Keratinocyte (primary cell): ENCODE data around the gene ROR2.

Source experiments
- EZH2 ChIP-seq: IDR thresholded peaks from one replicate; pipeline ENCODE4 v1.6.1; 2012; ENCODE audit warnings: inconsistent platforms, mild to moderate bottlenecking, low read length, moderate library complexity
- TF ChIP-seq, protein P1 (sequence below), 3 experiments: IDR thresholded peaks in 1 of 3; conservative IDR thresholded peaks in 1 of 3; optimal IDR thresholded peaks in 1 of 3; 2 replicates in 2 of 3; 3 replicates in 1 of 3; pipeline versions ENCODE3 to v1.5.1; 2011; ENCODE audit warnings: low read length in 3 of 3, mild to moderate bottlenecking in 3 of 3, moderate library complexity in 2 of 3, control low read depth in 1 of 3, inconsistent platforms in 1 of 3; ENCODE audit not compliant: insufficient read depth in 2 of 3; ENCODE audit errors: extremely low read depth in 1 of 3

DNA sequence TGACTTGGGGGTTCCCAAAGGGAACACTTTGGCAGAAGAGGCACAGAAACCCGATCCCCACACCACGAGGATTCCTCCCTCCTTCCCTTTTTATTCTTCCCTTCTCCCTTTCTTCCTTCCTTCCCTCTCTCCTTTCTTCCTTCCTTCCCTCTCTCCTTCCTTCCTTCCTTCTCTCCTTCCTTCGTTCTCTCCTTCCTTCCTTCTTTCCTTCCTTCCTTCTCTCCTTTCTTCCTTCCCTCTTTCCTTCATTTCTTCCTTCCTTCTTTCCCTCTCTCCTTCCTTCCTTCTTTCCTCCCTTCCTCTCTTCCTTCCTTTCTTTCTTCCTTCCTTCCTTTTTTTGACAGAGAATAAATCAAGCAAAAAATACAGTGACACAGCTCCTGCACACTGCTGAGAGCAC is 358.4 kb downstream of the ROR2 start:
- TF ChIP-seq, protein P1, sequence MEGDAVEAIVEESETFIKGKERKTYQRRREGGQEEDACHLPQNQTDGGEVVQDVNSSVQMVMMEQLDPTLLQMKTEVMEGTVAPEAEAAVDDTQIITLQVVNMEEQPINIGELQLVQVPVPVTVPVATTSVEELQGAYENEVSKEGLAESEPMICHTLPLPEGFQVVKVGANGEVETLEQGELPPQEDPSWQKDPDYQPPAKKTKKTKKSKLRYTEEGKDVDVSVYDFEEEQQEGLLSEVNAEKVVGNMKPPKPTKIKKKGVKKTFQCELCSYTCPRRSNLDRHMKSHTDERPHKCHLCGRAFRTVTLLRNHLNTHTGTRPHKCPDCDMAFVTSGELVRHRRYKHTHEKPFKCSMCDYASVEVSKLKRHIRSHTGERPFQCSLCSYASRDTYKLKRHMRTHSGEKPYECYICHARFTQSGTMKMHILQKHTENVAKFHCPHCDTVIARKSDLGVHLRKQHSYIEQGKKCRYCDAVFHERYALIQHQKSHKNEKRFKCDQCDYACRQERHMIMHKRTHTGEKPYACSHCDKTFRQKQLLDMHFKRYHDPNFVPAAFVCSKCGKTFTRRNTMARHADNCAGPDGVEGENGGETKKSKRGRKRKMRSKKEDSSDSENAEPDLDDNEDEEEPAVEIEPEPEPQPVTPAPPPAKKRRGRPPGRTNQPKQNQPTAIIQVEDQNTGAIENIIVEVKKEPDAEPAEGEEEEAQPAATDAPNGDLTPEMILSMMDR (optimal IDR thresholded peaks at IDR 0.05 in 1 of 3, IDR thresholded peaks at IDR 0.05 in 1 of 3, conservative IDR thresholded peaks at IDR 0.05 in 1 of 3; ENCODE audit: extremely low read depth in 1 of 3, insufficient read depth in 2 of 3, low read length in 3 of 3), result no peak
- no peak for TF ChIP-seq EZH2
